ENCODE measurements around the gene STPG4. TPM values are rescaled to one million over a fixed set of nuclear protein-coding genes. Genes with fewer than 3 reads are reported as not detected.

The STPG4 gene
- total RNA-seq, 1 donor from 2014 or later, result not detected

DNA sequence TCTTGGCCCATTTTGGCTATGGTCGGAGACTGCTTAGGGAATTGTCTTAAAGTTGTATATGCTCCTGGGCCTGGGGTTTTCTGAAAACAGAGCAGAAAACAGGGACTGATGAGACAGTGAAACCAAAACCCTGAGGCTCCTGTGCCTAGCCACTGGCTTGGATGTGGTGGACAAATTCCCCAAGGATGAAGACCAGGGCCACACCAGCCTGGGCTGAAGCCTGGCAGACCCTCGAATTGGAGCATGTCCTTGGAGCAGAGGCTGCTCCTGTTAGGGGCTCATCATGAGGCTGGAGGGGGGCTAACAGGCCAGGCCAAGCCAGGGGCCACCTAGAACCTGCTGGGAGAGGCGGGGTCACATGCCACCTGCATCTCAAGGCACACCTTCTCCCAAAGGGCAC lies 68.1 kb downstream of the STPG4 start:
- no peak for DNase-seq

DNA sequence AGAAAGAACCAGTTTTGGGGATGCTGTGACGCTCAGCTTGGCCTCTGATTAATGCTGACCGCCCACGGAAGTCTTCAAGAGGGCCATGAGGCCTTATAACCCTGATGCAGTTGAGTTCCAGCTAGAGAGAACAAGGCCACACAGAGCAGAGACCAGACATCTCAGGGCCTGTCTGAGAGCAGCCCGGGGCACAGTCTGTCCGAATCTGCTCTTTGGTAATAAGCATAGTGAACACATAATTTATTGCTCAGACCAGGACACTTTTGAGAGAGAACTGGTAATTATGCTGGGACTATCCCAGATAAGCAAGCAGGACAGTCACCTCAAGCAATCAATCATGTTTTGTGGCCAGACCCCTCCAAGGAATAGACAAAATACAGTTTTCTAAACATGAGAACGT lies 68.5 kb downstream of the STPG4 start:
- no peak for DNase-seq

GRCh38 chr2:47086054-47086471 lies 69.0 kb downstream of the STPG4 start:
- DNase-seq, result no peak

DNA sequence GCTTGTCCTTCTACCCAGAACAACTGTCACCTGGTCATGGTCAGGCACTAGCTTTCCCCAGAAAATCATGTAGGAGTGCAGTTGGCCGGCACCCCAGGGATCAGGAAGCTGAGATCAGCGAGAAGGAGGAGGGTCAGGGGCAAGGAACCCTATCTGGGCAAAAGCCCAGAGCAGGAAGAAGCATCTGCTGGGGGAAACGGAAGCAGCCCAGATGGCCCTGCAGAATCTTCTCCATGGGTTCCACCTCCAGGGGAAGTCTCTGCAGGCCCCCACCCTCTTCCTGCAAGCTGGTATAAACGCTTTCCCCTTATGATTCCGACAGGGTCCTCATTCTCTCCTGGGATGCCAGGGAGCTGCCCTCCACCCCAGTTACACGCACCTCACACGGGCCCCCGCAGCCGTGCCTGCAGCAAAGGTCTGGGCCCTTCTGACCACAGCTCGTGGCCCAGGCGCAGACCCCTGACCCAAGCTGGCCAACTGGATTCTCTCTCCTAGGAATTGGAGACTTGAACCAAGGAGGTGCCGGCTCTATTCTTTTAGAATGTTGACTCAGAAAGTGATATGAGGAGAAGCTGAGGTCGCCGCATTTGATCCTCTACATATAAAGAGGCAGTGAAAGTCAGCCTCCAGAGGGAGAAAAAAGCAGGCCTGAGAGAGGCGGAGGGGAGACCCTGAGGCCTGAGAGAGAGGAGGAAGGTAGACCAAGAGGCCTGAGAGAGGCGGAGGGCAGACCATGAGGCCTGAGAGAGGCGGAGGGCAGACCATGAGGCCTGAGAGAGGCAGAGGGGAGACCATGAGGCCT lies 71.0 kb downstream of the STPG4 start:
- no peak for DNase-seq

GRCh38 chr2:47083485-47083884 lies 71.6 kb downstream of the STPG4 start:
- DNase-seq, result no peak

- no peak for DNase-seq
Observed at GRCh38 chr2:47083005-47083404, 72.1 kb downstream of the STPG4 start.

DNA sequence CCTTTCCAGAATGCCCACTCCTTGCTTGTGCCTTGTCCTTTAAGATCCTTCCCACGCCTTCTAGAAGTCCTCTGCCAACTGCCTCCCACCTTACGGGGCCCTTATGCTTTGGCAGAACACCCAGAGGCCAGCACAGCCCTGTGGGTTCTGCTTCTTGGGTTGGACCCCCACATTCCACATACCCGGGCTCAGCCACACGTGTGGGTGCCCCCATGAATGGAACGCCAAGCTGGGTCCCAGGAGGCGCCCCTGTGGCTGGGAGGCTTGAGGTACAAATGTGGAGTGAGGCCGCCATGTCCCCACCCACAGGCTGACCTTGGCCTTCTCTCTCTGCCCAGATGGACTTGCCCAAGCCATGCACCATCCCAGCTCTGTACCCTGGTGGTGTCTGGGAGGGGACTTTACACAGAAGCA lies 74.2 kb downstream of the STPG4 start:
- DNase-seq, result no peak

GRCh38 chr2:47079515-47080412 lies 75.3 kb downstream of the STPG4 start:
- no peak for DNase-seq

DNA sequence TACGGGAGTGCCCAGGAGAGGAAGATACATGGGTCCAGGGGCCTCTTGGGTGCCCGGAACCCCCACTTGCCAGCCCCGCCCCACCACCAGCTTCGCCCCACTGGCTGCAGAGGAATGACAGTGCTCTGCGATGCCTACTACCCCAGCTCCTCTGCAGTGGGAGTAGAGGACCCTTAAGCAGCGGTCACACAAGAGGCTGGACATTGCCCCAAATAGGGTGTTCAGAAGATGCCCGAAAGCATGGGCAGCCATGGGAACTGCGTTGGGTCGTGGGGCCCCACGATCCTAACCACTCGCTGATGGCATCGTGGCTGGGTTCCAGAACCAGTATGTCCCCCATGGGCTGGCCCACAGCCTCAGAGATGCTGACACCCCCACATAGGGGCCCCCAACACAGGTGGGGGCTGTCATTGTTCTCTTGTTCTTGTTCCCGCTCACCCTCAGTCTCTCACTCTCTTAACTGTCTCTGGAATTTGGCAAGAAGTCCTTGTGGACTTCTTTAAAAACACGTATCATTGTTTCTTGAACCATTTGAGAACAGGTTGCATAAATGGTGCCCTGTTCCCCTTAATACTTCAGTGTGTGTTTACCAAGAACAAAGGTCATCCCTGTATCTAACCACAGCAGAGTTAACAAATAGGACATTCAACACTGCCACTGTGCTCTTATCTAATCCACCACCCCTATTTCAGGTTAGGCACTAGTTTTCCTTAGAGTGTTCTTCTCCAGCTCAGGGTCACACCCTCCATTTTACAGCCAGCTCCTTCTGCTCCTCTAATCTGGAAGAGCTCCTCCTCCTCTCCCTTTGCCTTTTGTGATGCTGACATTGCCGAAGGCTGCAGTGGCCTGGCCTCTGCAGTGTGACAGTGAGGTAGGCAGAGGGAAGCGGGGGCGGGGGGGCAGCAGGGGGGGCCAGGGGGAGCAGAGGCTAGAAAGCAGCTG lies 76.3 kb downstream of the STPG4 start:
- no peak for DNase-seq

DNA sequence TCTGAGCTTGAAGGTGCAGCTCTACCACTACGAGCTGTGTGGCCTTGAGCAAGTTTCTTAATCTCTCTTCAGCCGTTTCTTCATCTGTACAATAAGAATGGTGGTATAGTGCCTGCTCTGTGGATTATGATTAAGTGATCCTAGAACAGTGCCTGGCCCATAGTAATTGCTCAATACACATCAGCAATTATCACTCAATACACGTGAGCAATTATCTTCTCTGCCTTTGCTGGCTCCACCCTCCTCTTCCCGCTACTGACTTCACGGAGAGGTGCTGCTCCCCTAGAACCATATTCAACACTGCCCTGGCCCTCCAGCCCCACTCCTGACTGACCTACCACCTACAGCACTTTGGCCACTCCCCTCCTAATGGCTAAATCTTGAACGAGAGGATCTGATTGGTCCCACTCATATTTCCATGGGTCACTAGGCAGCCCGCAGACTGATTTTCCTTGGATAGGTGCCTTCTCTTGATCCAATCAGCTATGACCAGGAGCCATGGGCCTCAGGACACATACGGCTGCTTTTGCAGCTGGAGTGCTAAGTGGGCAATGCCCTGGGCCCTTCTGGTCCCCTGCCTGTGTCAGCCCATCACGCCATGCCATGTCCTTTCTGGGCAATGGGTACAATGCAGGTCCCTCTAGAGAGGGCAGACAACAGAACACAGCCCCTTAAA lies 77.5 kb downstream of the STPG4 start:
- no peak for DNase-seq

DNA sequence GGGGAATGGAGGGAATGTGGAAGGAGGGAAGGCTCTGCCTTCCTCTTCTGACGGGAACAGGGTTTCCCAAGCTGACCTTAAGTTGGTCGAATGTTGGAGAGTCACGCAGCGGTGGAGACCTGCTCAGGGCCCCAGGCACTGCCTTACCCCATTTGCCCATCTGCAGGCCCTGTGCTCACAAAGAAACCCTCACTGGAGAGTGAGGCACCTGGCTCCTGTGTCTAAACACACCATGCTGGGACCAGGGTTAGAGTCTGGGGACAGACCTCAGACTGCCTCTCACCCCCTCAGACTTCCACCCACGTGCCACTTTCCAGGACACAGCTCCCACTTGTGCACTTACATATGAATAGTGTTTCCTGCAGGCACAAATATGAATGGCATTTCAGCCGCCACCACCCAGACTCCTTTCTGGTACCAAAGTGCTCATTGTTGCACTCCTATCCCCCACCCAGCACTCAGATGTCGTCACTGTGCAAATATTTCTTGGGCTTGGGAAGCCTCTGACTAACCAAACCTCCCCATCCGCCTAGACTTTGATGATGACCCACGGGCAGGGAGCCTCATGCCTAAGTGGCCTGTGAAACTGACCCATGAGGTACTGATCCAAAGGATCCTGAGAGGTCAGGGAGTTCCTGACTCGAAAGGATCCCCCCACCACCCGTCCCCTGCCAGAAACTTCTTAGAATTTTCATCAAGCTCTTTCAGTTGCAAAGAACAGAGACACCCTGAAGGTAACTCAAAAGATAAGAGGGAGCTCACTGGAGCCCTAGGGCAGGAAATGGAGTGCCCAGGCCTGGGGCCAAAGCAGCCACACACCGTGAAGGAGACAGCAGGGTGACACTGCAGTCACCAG lies 78.3 kb downstream of the STPG4 start:
- peak; percentile 14 for DNase-seq

- DNase-seq, result no peak
Observed at GRCh38 chr2:47076126-47076506, 79.0 kb downstream of the STPG4 start.

DNA sequence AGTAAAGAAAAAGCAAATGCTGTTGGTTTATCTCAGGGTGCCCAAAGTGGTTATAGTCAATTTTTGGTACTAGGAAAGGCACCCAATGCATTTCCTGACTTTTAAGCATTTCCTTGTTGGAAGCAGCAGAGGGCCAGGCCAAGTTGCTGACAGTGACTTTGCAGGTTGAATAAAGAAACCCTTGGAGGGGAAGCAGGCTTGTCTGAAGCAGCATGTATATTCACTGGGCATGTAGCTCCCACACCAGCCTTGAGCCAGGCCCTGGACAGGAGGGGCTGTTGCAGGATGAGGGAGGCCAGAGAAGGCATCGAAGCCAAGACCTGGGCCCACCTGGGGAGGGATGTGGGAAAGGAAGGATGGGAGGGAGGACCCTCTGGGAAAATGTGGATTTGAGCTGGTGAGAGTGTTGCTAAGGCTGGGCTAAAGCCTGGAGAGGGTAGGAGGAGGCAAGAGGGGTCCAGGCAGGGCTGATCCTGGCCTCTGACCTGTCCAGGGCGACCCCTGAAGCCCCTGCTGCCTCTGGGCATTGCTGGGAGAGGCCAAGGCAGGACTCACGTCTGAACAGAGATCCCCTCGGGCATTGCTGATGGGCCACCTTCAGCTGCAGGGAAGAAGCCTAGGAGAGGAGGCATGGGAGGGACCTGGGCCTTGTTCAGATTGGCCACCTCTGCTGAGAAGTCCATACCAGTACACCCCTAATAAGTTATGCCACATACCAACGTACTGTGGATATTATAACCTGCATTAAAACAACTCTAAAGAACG lies 79.6 kb downstream of the STPG4 start:
- no peak for DNase-seq

DNA sequence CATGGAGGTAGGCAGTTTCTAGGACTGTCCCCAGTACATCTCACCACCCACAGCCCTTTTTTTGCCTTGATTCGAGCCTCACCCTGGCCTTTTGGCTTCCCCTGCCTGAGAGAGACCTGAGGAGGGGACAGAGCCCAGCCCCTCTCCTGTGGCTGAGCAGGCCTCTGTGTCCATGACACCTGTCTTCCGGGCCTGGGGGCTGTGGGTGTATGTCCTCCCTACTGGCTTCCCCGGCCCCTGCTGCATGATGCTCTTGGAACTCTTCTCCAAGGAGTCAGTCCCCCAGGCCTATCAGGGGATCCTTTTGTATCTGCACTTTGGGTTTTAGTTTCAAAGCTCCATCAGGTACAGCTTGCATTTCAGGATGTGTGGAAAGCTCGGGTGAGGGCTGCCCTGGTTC lies 80.4 kb downstream of the STPG4 start:
- DNase-seq, result no peak

DNA sequence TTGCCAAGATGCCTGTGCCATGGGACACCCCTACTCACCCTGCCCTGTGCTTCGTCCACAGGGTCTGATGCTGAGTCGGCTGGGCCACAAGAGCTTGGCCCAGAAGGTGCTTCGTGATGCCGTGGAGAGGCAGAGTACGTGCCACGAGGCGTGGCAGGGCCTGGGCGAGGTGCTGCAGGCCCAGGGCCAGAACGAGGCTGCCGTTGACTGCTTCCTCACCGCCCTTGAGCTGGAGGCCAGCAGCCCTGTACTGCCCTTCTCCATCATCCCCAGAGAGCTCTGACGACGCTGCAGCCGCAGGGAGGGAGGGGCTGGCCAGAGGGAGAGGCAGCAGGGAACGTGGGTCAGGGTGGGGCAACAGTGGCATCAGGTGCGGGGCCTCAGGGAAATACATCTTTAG lies 81.5 kb downstream of the STPG4 start:
- DNase-seq, result no peak

- no peak for DNase-seq
Observed at GRCh38 chr2:47073217-47073616, 81.9 kb downstream of the STPG4 start.

GRCh38 chr2:47072728-47073191 lies 82.3 kb downstream of the STPG4 start:
- DNase-seq, result peak; percentile 18

DNA sequence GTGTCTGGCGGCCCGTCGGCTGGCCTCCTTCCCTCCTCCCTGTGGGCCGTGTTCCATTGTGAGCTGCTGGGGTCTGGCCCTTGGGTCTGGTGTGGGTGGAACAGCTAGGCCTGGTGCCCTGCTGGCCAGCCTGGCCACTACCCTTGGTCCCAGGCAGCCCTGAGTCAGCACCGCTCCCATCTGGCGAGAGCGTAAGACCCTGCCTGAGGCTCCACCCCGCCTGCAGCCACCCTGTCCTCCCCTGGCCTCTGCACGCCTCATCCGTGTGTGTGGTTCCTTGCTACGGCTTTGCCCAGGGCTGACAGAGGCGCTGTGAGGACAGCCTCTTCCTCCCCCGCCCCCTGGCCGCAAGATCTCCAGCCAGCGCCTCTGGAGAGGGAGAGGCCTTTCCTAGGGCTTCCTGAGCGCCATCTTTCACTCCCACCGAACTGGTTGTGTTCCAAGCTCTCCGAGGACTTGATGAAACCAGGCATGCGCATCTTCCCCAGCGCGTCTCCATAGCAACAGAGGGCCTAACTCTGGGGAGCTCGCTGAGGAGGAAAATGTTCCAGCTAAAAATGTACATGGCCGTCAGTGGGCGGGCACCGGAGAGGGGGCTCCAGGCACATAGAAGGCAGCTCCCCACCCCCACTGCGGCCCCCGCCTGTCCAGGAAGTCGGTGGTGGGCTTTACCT lies 83.0 kb downstream of the STPG4 start:
- peak; percentile 55 for DNase-seq

All from skin of body (tissue), 2 donors.